Smooth muscle cell (in vitro differentiated cells): ENCODE results near the gene CWH43. TPM values are rescaled to one million over a fixed set of nuclear protein-coding genes. Genes with fewer than 3 reads are reported as not detected.

Experiments used
- DNase-seq: peaks from one replicate; lab custom pipeline; 2025; ENCODE audit not compliant: unreplicated experiment; lab: John Stamatoyannopoulos, UW
- H2AFZ ChIP-seq: fragments of 200-600 bp; sonication (generic); 2 replicates; pipeline ENCODE4 v1.6.0; 2016; ENCODE audit warnings: antibody characterized with exemption, low read depth, mild to moderate bottlenecking
- H3F3A ChIP-seq: fragments of 200-600 bp; sonication (generic); 2 replicates; pipeline ENCODE4 v1.6.0; 2017; ENCODE audit warnings: antibody characterized with exemption, low read depth
- H3K27ac ChIP-seq: fragments of 200-600 bp; sonication (generic); 2 replicates; pipeline ENCODE4 v1.5.1; 2016; ENCODE audit warnings: low read depth, mild to moderate bottlenecking
- H3K27me3 ChIP-seq: fragments of 200-600 bp; sonication (generic); 2 replicates; pipeline ENCODE4 v1.6.1; 2016; ENCODE audit warnings: low read depth, mild to moderate bottlenecking
- H3K36me3 ChIP-seq: fragments of 200-600 bp; sonication (generic); 2 replicates; pipeline ENCODE4 v1.5.1; 2016; ENCODE audit warnings: low read depth
- H3K4me1 ChIP-seq: fragments of 200-600 bp; sonication (generic); 2 replicates; pipeline ENCODE4 v1.5.1; 2016; ENCODE audit warnings: low read depth
- H3K4me2 ChIP-seq: fragments of 200-600 bp; sonication (generic); 2 replicates; pipeline ENCODE4 v1.6.0; 2016; ENCODE audit warnings: mild to moderate bottlenecking
- H3K4me3 ChIP-seq: fragments of 200-600 bp; sonication (generic); 2 replicates; pipeline ENCODE4 v1.5.1; 2016; ENCODE audit warnings: mild to moderate bottlenecking
- H3K79me2 ChIP-seq: fragments of 200-600 bp; sonication (generic); 2 replicates; pipeline ENCODE4 v1.6.0; 2016; ENCODE audit warnings: low read depth, mild to moderate bottlenecking
- H3K9ac ChIP-seq: fragments of 200-600 bp; sonication (generic); 2 replicates; pipeline ENCODE4 v1.6.0; 2016; ENCODE audit warnings: low read depth
- H3K9me3 ChIP-seq: fragments of 200-600 bp; sonication (generic); replicated peaks from 2 replicates; pipeline ENCODE4 v1.5.1; 2016; ENCODE audit warnings: low read depth
- H4K20me1 ChIP-seq: fragments of 200-600 bp; sonication (generic); 2 replicates; pipeline ENCODE4 v1.6.0; 2016; ENCODE audit warnings: low read depth
- CTCF ChIP-seq: fragments of 200-600 bp; sonication (generic); IDR thresholded peaks from 2 replicates; pipeline ENCODE4 v1.5.1; 2017; ENCODE audit warnings: borderline replicate concordance, mild to moderate bottlenecking, antibody characterized with exemption; ENCODE audit not compliant: insufficient read depth, poor library complexity, severe bottlenecking
- WGBS: methylation state at CpG from one replicate; pipeline ENCODE4 v1.1.7; 2016; ENCODE audit warnings: low lambda C conversion rate; 5-methylcytosine and 5-hydroxymethylcytosine counted together
- polyA plus RNA-seq: library from polyadenylated mRNA; unstranded; fragments of >200 nt; fragmentation: Nextera tagmentation; extraction: Ambion mirVana; gene quantifications from 2 replicates; pipeline ENCODE4 v1.2.1, GENCODE V29; 2016
- total RNA-seq: library from RNA; depleted of rRNA; stranded (reverse); fragments of >200 nt; gene quantifications from 2 replicates; pipeline ENCODE4 v1.2.3, GENCODE V29; 2014

CWH43 gene
- total and polyA plus RNA-seq, 2 experiments from 2014 or later, result 0.50 to 7.2 TPM

DNA sequence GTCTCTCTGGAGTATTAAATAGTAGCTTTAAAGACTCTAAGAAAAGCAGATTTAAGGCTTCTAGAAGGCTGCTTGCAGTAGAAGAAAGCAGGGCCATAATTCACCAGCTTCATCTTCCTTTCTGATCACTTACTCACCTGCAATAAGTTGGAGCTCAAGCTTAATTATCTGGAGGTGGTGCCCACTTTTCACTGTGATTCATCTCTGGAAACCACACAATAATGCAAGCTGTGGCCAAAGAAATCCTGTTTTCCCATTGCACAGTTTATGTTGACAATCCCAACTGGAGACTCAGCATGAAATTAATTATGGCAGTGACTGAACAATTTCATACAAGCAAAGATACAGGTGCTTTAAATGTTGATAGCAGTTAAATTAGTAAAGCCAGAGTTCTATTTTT, 14.7 kb downstream of the CWH43 start:
- no peak overlapping the region for H3K9ac ChIP-seq
- no peak for TF ChIP-seq CTCF
- H4K20me1 ChIP-seq, result no peaks in the 10 kb centered on the region
- no peaks in the 10 kb centered on the region for H3K27me3 ChIP-seq
- no peaks in the 10 kb centered on the region for H3K4me1 ChIP-seq
- H3K4me2 ChIP-seq, result no peak overlapping the region
- no peak overlapping the region for H3K27ac ChIP-seq
- no peaks in the 10 kb centered on the region for H3F3A ChIP-seq
- no peak overlapping the region for H3K4me3 ChIP-seq
- H3K36me3 ChIP-seq, result no peaks in the 10 kb centered on the region
- H3K79me2 ChIP-seq, result no peaks in the 10 kb centered on the region
- no peak overlapping the region for H2AFZ ChIP-seq
- no peak for DNase-seq
- H3K9me3 ChIP-seq, result peaks cover 8% of the 10 kb centered on the region

DNA sequence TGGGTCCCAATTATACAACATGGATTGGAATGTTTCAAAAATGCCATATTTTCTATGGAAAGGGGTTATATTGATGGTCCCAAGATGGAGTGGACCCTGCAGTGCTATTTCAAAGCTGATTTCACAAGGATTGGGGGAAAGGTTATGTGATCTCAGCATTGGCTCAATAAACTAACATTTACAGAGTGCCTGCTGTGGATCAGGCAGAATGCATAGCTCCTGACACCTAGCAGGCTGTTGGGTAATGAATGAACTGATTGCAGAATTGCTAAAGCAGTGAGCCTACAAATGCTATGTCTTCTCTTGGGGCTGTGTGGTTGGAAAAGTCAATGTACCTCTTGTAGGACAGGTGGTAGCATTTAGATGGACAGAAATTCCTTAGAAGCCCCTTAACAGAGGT, 16.9 kb downstream of the CWH43 start:
- H3F3A ChIP-seq, result no peaks in the 10 kb centered on the region
- DNase-seq, result no peak
- no peaks in the 10 kb centered on the region for H3K79me2 ChIP-seq

DNA sequence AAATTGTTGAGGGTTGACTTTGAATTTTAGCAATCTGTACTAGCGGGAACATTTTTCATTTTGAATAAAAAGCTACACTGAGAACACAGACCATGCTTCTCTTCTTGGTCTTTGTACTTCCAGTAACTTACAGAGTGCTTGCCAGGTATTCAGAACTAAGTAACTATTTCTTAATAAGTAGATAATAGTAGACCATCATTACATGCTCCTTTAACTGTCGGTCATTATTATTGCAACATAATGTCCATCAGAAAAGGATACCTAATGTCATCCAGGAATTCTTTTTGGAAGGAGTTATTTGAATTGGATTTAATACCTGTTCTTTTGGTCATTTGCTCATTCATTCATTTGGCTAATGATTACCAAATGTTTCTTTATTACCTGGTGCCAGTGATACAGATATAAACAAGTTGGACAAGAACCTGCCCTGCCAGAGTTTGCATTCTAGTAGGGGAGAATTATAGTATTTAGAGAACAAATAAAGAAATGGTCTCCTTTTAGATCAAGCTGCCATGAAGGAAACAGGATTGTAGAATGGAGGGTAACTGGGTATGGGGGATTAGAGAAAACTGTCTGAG, 32.7 kb downstream of the CWH43 start:
- WGBS, result 89% methylated on average over 2 of the region's 2 CpGs
- DNase-seq, result no peak
- H4K20me1 ChIP-seq, result no peaks in the 10 kb centered on the region

More for the DNA sequence above, 16.9 kb downstream of the CWH43 start:
- TF ChIP-seq CTCF, result no peak
- Histone ChIP-seq H3K36me3 (no peaks in the 10 kb centered on the region), H3K4me3 (no peak overlapping the region), H4K20me1 (no peaks in the 10 kb centered on the region), H3K27me3 (no peaks in the 10 kb centered on the region), H3K9ac (no peak overlapping the region), H3K4me1 (no peaks in the 10 kb centered on the region), H2AFZ (no peak overlapping the region), H3K4me2 (no peak overlapping the region), H3K9me3 (peaks cover 8% of the 10 kb centered on the region), H3K27ac (no peak overlapping the region)

More for the DNA sequence above, 32.7 kb downstream of the CWH43 start:
- Histone ChIP-seq H3K27ac (no peak overlapping the region), H3K9ac (no peak overlapping the region), H3F3A (no peaks in the 10 kb centered on the region), H3K4me1 (no peaks in the 10 kb centered on the region), H3K9me3 (no peaks in the 10 kb centered on the region), H3K4me2 (no peak overlapping the region), H2AFZ (no peak overlapping the region), H3K4me3 (no peak overlapping the region), H3K27me3 (no peaks in the 10 kb centered on the region), H3K79me2 (no peaks in the 10 kb centered on the region), H3K36me3 (no peaks in the 10 kb centered on the region)
- no peak for TF ChIP-seq CTCF
